G401.6 (cell line): Measurements from ENCODE around the gene SGK1.
"Not testable (repeated sequence)": the region's sequence is repeated elsewhere in the genome, so short reads cannot be mapped to it uniquely, and the experiment has no call there.

ENCODE experiments used
- FAIRE-seq: peaks from 2 replicates; lab custom pipeline; 2012; peaks lifted over from hg19 to GRCh38; lab: Jason Lieb, UNC

Gene SGK1

GRCh38 chr6:134303891-134304290, 14.0 kb downstream of the SGK1 start:
- no peak for FAIRE-seq

- FAIRE-seq, result no peak
These were observed 18.7 kb downstream of the SGK1 start for GRCh38 chr6:134299236-134299635.

- FAIRE-seq, result no peak
These were observed 21.1 kb downstream of the SGK1 start for GRCh38 chr6:134296762-134297161.

GRCh38 chr6:134295953-134296553, 21.9 kb downstream of the SGK1 start:
- no peak for FAIRE-seq

GRCh38 chr6:134293659-134294161, 24.2 kb downstream of the SGK1 start:
- no peak for FAIRE-seq

GRCh38 chr6:134291156-134291555, 26.8 kb downstream of the SGK1 start:
- FAIRE-seq, result no peak

GRCh38 chr6:134289204-134289575, 28.7 kb downstream of the SGK1 start:
- FAIRE-seq, result no peak

GRCh38 chr6:134288538-134289203, 29.2 kb downstream of the SGK1 start:
- FAIRE-seq, result no peak

GRCh38 chr6:134287859-134288537, 29.9 kb downstream of the SGK1 start:
- FAIRE-seq, result no peak

- no peak for FAIRE-seq
These were observed 35.1 kb downstream of the SGK1 start for GRCh38 chr6:134282816-134283215.

GRCh38 chr6:134281388-134281787, 36.5 kb downstream of the SGK1 start:
- no peak for FAIRE-seq

GRCh38 chr6:134278000-134278399, 39.9 kb downstream of the SGK1 start:
- FAIRE-seq, result no peak

- FAIRE-seq, result not testable (repeated sequence)
These were observed 41.0 kb downstream of the SGK1 start for GRCh38 chr6:134276891-134277377.

GRCh38 chr6:134272374-134272773, 45.5 kb downstream of the SGK1 start:
- FAIRE-seq, result no peak

GRCh38 chr6:134267917-134268361, 50.0 kb downstream of the SGK1 start:
- no peak for FAIRE-seq

- FAIRE-seq, result no peak
These were observed 51.1 kb downstream of the SGK1 start for GRCh38 chr6:134266776-134267175.

- no peak for FAIRE-seq
These were observed 56.1 kb downstream of the SGK1 start for GRCh38 chr6:134261766-134262165.

GRCh38 chr6:134258849-134259306, 59.0 kb downstream of the SGK1 start:
- FAIRE-seq, result no peak

- no peak for FAIRE-seq
These were observed 60.4 kb downstream of the SGK1 start for GRCh38 chr6:134257516-134257915.

GRCh38 chr6:134256862-134257261, 61.0 kb downstream of the SGK1 start:
- FAIRE-seq, result no peak

- FAIRE-seq, result not testable (repeated sequence)
These were observed 62.6 kb downstream of the SGK1 start for GRCh38 chr6:134255280-134255679.

- no peak for FAIRE-seq
These were observed 63.8 kb downstream of the SGK1 start for GRCh38 chr6:134254118-134254517.

GRCh38 chr6:134253681-134254080, 64.2 kb downstream of the SGK1 start:
- no peak for FAIRE-seq
